Measurements from ENCODE around the gene KCNS1. TPM values are rescaled to one million over a fixed set of nuclear protein-coding genes. Genes with fewer than 3 reads are reported as not detected.

The KCNS1 gene
- total and polyA plus RNA-seq, 11 donors, result 0.07 to 0.38 (median 0.14) TPM; not detected in 8

DNA sequence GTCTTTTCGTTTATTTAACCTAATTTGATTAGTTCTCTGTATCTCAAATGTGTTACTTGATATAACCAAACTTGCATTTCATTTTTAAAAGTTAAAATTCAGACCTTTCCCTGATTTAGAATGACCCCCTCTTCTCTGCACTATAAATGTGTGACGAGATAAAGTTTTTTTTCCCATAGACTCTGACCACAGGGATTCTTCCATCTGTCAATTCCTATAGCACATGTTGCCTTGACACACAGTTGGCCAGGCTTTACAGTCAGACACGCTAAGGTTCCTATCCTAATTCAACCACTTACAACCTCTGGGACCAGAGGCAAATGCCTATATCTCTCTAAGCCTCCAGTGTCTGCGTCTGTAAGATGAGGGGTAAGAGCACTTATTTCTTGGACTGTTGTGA is 40.6 kb downstream of the KCNS1 start:
- H3K36me3 ChIP-seq, result peaks cover 0 to 34% (median 6%) of the 10 kb centered on the region in 9 donors
- H3K4me3 ChIP-seq, result no peak overlapping the region
- no peaks in the 10 kb centered on the region for H3K9me3 ChIP-seq
- peaks cover 0 to 7% (median 0%) of the 10 kb centered on the region in 12 donors for H3K4me1 ChIP-seq
- 80 to 90% (median 84%) methylated on average over 4 of the region's 4 CpGs for WGBS, 4 donors
- DNase-seq (no peak), ATAC-seq (no peak)
- no peaks in the 10 kb centered on the region for H3K27me3 ChIP-seq
- no peak for TF ChIP-seq CTCF (IDR thresholded peaks at IDR 0.05)
- no peak for TF ChIP-seq POLR2A (IDR thresholded peaks at IDR 0.05)
- no peak overlapping the region for H3K27ac ChIP-seq
- intact Hi-C loops (cut with DNase I), result no loop called here

- WGBS, 4 donors, result 85 to 89% (median 89%) methylated on average over 6 of the region's 6 CpGs
- Histone ChIP-seq H3K27me3 (no peaks in the 10 kb centered on the region), H3K4me3 (no peak overlapping the region), H3K27ac (no peak overlapping the region), H3K9me3 (no peaks in the 10 kb centered on the region), H3K36me3 (peaks cover 0 to 41% (median 6%) of the 10 kb centered on the region in 9 donors), H3K4me1 (peaks cover 0 to 8% (median 0%) of the 10 kb centered on the region in 12 donors)
- TF ChIP-seq CTCF (IDR thresholded peaks at IDR 0.05) (no peak), POLR2A (IDR thresholded peaks at IDR 0.05) (no peak)
- intact Hi-C loops (cut with DNase I), result no loop called here
- ATAC-seq (no peak), DNase-seq (no peak)
These were observed 41.8 kb downstream of the KCNS1 start for GRCh38 chr20:45059022-45059728.

DNA sequence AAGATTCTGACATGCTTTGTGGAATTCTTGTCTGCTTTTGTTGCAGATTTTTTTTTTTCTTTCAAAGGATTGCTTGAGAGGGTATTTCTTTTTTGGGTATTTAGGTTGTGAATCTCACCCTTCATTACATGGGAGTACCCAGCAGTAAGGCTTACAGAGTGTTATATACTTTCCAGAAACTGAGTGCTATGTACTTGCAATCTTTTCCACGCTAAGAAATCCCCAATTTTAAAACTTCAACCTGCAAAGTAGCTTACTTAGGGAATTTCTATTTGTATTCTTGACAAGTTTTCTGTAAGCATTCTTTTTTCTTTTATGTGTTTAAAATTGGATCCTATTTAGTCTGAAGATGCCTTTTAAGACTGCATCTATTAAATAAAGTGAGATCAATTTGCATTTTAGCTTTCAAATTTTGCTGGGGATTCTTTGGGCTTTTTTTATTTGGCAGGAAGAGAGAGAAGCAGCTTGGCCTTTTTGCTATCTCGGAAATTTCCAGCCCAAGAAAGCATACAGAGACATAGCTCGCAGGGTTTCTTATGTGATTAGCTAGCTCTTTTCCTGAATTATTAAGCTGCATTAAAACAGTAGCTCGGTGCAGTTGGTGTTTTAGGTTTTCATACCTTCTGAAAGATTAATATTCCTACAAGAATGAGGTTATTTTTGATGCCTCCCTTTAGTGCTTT is 42.6 kb downstream of the KCNS1 start:
- no peak overlapping the region for H3K4me3 ChIP-seq
- H3K4me1 ChIP-seq, result peaks cover 0 to 17% (median 2%) of the 10 kb centered on the region in 12 donors
- 83 to 90% (median 85%) methylated on average over 4 of the region's 4 CpGs for whole genome bisulfite sequencing, 4 donors
- ATAC-seq (no peak), DNase-seq (no peak)
- no peaks in the 10 kb centered on the region for H3K9me3 ChIP-seq
- H3K27me3 ChIP-seq, result no peaks in the 10 kb centered on the region
- intact Hi-C loops (cut with DNase I), result no loop called here
- peaks cover 0 to 48% (median 6%) of the 10 kb centered on the region in 9 donors for H3K36me3 ChIP-seq
- TF ChIP-seq CTCF (IDR thresholded peaks at IDR 0.05), result no peak
- H3K27ac ChIP-seq, result no peak overlapping the region

DNA sequence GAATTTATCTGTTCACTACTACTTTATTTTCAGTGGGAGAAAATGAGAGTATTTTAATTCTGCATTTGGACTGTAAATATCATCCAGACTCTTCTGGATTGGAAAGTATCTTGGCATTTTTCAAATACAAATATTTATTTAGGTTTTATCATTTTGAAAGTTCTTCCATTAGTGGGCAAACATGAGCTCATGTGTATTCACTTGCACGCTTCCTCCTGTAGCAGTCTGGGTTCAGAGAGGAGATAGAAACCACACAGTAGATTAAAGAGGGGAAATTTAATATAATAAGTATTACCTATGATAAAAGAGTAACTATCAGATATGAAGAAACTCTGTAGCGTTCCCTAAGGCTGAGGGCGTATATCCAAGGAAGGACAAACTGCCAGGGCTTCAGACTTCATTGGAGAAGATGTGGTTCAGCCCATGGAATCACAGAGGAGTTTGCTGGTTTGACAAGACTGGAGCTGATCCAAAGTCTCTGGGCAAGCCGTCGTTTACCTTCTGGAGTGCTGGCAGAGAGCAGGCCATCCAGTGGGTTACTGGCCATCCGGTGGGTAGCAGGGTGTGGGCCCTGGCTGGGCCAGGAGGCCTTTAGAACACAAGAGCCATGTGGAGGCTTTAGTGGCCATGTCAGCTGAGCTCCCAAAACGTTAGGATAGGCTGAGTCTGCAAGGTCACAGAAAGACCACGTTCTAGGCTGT is 44.3 kb downstream of the KCNS1 start:
- 85 to 87% (median 86%) methylated on average over 7 to 8 of the region's 8 CpGs for WGBS, 4 donors
- ATAC-seq (no peak), DNase-seq (no peak)
- Histone ChIP-seq H3K9me3 (no peaks in the 10 kb centered on the region), H3K4me3 (no peak overlapping the region), H3K36me3 (peaks cover 0 to 50% (median 6%) of the 10 kb centered on the region in 9 donors), H3K27me3 (no peaks in the 10 kb centered on the region), H3K27ac (no peak overlapping the region), H3K4me1 (peaks cover 0 to 34% (median 12%) of the 10 kb centered on the region in 12 donors)
- TF ChIP-seq CTCF (IDR thresholded peaks at IDR 0.05), result no peak
- TF ChIP-seq POLR2A (IDR thresholded peaks at IDR 0.05), result no peak
- intact Hi-C loops (cut with DNase I), result no loop called here

Measured in heart left ventricle (tissue), 16 donors.